HG03025 (cell line): ENCODE results near the gene BPIFB2.

Experiments
- ATAC-seq: cut with Tn5 transposase; IDR thresholded peaks from one replicate; pipeline ENCODE4 v1.9.1; 2021; ENCODE audit warnings: mild to moderate bottlenecking, moderate library complexity; ENCODE audit not compliant: unreplicated experiment, low FRiP score

BPIFB2 gene

DNA sequence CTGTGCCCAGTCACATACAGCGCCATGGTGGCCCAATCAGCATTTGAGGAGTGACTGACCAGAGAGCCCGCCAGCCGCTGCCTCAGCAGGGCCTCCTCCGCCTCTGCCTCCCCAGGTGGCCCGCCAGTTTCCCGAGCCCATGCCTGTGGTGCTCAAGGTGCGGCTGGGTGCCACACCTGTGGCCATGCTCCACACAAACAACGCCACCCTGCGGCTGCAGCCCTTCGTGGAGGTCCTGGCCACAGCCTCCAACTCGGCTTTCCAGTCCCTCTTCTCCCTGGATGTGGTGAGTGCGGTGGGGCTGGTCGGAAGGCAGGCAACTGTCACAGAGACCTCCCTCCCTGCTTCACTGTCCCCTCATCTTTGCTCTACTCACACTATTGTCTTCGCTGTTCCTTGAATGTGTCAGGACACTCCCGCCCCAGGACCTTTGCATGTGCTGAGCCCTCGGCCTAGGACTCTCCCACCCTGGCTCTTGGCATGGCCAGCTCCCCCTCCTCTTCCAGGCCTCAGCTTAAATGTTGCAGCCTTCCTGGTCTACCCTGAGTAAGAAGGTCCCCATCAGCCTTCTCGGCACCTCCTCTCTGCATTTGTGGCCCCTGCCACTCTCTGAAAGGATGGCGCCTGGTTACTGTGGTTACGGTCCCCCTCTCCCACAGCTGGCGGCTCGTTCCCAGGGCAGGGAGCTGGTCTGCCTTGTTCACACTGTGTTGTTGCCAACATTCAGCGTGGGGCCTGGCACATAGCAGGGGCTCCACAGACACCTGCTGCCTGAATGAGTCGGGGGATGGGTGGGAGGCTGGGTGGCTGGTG lies 12.2 kb downstream of the BPIFB2 start:
- ATAC-seq = no peak

DNA sequence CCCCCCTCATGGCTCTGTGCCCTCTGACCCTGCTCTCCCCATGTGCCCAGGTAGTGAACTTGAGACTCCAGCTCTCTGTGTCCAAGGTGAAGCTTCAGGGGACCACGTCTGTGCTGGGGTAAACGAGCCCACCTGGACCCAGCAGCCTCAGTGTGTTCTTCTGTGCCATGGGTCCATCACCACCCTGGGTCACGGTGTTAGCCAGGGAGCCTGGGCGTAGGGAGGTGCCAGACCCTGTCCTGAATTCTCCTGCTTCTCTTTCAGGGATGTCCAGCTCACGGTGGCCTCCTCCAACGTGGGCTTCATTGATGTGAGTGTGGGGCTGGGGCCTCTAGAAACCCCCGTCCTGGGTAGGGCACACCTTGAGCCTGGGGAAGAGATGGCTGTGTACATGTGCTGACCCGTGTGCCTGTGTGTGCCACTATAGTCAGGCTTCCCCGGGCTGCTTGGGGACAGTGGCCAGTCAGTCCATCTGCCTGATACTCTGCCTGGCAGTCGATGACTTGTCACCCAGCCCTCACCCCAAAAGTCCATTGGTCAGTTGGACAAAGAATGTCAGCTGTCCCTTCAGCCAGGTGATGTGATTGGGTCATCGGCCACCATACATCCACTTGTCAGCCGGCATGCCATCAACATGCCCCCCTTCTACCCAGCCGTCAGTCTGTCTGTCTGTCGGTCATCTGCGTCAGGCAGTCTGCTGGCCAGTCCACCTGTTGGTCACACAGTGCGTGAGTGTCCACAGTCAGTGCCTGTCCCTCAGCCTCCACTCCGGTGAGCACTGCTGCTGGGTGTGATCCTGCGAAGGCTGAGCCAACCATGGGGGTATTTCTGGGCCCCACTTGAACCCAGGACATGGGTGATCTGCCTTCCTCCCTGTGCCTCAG lies 13.0 kb downstream of the BPIFB2 start:
- ATAC-seq = no peak

DNA sequence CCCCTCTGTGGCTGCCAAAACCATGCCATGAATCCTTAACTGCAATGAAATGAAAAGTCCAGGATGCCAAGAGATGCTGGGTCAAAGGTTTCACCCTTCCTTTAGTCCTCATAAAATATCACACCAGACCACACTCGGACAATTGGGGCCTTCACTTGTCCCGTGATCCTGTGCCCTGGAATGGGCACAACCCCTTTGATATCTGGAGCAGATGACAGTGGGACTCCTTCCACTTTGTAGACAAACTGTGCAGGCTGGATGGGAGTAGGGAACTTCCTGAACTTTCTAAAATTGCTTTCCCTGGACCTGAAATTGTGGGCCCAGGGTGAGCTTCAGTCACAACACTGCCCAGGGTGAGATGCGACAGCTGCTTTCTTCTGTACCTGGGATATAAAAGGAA lies 14.4 kb downstream of the BPIFB2 start:
- no peak for ATAC-seq

DNA sequence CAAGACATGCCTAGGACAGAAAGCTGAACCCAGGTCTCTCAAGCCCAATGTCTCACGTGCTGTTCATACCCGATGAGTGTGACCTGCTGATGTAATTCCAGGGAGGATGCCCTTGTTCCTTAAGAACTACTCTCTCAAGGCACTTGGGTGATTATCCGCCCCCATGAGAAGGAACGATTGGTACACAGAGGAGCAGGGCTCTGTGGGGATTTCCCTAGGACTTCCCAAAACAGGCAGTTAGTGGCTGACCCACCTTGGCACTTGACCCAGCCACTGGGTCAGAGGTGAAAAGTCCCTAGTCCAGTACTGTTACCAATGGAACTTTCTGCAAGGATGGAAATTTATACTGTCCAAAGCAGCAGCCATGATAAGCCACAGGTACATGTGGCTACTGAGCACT lies 14.8 kb downstream of the BPIFB2 start:
- ATAC-seq = no peak

DNA sequence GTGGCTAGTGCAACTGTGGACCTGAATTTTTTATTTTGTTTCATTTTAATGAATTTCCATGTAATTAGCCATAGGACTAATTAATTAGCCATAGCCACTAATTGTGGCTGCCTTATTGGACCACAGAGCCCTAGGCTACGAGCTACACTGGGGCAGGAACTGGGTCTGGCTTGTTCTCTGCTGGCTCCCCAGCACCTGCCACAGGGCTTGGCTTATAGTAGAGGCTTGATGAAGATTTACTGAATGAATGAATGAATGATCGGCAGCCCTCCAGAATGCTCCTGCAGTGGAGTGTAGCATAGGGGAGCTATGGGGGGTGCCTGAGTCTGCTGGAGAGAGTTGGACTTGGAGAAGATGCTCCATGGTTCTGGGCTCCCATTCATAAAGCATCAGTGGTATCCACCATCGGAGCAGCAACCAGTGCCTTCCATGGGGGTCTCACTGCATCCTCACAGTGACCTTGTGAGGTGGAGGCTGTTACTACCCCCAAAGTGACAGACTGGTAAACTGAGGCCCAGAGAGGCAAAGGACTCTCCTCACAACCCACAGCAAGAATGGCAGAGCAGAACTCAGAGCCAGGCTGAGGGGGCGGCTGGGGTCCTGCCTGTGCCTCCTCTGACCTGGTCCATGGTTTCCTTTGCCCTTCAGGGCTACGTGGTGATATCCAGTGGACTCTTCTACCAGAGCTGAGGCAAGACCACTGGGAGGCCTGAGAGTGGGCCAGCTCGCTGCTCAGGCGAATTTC lies 15.4 kb downstream of the BPIFB2 start:
- ATAC-seq = no peak

DNA sequence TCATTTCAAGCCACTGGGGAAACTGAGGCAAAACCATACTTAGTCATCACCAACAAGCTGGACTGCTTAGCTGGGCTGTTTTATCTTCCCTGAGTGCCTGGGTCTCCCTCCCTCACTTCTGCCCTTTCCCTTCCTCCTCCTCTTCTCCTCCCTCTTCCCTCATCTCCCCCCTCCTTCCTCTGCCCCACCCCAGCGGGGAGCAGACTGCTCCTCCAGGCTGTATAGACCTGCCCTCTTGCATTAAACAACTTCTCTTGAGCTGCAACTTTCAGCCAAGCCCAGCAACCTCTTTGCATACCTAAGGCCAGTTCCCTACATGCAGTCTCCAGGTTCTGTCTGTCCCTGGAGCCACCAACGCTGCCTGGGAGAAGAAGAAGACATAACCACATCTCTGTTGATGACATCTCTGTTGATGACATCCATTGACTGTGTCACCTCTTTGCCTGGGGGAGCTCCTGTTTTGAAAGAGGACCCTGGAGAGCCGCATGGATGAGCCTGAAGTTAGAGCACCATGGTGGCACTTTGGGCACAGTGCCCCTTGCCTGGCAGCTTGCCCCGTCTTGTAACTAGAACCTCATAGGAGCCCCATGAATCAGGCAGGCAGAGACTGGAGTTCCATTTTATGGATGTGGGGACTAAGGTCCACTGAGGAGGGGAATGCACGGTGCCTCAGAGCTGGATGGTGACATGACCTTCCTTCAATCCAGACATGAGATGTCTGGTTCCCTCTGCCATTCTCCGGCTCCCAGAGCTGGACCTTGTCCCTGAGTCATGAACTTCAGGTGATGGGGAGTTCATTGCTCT lies 16.1 kb downstream of the BPIFB2 start:
- no peak for ATAC-seq

DNA sequence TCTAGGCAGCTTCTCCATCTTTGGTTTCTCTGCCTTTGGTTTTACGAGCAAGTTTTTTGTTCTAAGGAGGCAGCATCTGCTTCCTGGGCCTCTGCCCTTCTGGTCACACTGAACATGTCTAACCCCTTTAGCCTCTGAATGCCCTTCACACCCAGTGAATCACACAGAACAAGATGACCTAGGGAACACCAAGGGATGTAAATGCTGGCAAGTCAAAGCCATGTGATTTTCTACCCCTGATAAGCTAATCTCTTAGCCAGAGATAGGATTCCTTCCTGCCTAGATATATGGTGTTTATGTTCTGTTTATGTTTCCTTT lies 16.7 kb downstream of the BPIFB2 start:
- ATAC-seq = no peak

DNA sequence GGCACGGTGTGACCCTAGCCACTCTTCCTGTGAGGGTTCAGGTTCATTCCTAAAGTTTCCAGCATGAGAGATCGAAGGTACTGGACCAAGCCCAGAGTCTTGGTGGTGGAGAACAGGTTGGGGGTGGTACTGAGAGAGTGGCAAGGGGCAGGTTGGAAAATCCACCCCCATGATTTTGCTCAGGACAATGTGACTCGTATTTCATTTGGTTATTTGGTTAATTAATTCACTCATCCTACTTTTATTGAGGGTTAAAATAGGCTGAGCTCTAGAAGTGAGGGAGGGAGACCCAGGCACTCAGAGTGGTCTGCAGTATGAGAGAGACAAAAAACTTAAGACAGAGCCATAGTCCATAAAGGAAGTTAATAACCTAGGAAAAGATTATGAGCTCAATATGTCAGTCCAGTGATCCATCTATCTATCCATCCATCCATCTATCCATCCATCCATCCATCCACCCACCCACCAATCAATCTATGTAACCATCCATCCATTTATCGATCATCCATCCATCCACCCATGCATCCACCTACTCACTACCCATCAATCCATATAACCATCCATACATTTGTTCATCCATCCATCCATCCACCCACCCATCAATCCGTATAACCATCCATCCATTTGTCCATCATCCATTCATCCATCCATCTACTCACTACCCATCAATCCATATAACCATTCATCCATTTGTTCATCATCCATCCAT lies 17.3 kb downstream of the BPIFB2 start:
- no peak for ATAC-seq

DNA sequence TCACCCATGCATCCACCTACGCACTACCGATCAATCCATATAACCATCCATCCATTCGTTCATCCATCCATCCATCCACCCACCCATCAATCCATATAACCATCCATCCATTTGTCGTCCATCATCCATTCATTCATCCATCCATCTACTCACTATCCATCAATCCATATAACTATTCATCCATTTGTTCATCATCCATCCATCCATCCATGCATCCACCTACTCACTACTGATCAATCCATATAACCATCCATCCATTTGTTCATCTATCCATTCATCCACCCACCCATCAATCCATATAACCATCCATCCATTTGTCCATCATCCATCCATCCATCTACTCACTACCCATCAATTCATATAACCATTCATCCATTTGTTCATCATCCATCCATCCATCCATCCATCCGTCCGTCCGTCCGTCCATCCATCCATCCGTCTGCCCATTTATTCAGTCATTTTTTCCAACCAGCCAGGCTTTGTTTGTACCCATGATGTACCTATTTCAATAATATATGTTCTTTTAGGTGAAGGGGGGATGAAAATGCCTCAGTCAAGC lies 17.9 kb downstream of the BPIFB2 start:
- no peak for ATAC-seq

DNA sequence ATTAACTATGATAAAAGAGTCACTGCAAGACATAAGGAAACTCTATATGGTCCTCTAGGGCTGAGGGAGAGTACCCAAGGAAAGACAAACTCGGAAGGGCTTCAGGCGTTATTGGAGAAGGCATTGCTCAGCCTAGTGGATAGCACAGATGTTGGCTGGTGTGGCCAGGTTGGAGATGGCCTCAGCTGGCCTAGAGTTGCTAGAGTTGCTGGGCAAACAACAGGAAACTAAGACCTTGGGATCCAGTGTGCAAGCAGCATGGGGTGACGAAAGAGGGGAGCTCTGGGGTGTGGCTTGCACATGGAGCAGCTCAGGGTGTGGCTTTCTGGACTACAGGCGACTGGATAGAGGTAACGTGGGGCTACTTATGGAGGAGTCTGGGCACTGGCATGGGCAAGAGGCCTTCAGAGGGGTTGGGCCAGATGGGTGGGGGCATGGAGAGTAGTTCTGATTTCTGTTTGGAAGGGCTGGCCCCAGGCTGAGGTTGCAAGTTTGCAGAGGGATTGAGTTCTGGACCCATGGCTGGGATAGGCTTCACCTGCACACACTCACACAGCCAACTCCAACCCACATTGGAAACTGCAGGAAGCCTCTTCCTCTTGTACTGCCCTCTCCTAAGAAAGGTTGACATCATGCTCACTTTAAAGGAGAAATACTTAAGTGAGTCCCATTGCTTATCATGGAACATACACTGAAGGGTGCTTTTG lies 18.7 kb downstream of the BPIFB2 start:
- ATAC-seq = no peak

DNA sequence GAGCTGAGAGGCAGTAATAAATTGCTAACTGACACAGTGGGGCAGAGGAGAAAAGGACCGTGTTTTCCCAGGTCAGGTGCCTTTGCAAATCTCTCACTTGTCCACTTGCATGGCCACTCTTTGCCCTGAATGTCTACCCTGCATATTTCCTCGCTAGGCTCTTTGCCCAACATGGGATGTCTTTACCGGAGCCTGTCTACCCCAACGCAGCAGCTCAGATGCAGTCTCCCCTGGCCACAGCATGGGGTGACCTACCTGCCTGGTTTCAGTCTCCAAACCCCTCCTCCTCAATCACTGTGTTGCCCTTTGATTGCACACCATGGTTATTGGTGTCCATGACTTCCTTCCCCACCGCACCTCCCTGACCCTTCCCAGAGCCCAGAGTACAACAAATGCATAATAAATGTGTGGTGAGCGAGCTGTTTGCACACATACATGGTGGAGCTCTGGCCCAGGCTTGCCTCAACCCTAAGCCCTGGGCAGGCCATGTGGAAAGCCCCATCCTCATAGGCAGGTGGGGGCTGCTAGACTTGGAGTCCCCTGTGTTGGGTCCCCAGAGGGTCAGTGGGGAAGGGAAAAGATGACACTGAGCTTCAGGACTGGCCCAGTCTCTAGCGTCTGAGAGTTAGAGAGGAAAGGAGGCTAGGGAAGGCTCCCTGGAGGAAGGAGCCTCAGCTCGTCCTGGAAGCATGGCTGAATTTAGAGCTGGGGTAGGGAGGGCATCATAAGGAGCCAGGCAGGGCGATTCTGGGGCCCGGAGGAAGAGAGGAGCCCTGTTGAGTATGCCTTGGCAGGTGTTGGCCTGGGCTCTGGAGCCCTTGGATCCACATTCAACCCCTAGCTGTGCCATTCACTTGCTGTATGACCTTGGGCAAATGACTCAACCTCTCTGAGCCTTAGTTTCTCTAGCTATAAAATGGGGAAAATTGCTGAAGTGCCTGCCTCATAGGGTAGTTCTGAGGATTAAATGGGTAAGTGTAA lies 19.6 kb downstream of the BPIFB2 start:
- no peak for ATAC-seq

DNA sequence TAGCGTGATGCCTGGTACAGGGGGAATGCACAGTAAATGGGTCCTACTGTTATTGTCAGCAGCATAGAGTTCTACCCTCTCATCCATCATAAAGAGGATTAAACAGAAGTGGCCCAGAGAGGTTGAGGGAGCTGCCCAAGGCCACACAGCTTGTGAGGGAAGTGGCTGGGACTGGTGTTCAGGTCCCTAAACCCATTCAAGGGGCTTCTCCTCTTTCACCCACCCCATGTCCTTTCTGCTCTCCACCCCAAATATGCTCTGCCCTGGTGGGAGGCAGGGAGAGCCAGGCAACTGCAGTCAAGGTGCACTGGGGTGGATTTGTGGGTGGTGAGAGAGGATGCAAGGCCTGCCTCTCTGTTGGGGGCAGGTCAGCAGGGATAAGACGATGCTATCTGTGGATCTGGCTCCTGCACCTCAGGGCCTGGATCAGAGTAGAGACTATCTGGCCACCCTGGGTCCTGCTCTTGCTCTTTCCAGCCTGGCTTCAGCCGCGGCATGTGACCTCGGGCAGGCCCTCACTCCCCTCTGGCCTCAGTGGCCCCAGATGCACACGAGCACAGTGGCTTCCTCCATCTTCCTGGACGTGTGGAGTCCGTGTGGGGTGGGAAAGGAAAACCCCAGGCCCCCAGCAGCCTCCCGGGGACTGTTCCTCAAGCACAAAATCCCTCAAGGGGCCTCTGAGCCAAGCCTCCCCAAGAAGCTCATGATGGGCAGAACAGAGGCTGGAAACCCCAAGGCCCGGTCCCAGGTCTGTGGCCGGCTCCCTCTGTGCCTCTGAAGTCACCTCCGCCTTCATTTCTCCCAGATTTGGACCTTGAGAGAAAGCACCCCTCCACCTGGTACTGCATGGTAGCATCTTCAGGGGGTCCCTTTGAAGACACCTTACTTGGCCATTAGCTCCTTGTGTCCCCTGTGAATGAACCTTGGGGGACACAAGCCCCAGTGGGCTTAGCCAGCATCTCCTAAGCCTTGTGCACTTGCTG lies 20.6 kb downstream of the BPIFB2 start:
- no peak for ATAC-seq

DNA sequence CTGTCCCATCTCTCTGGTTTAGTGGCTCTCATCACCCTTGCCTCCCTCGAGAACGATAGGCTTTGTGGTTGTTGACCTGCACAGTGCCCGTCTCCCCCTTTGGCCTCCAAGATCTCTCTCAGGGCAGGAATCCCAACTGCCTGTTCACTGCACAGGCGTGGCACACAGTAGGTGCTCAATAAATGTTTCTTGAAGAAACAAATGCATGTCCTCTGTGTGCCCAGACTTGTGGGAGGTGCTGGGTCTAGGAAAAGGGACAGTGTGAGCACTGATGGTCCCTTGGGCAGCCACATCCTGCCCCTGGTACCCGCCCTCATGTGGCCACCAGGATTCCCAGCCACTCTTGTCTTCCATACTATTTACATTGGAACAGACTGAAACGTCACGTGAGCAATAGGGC lies 21.4 kb downstream of the BPIFB2 start:
- ATAC-seq = no peak

DNA sequence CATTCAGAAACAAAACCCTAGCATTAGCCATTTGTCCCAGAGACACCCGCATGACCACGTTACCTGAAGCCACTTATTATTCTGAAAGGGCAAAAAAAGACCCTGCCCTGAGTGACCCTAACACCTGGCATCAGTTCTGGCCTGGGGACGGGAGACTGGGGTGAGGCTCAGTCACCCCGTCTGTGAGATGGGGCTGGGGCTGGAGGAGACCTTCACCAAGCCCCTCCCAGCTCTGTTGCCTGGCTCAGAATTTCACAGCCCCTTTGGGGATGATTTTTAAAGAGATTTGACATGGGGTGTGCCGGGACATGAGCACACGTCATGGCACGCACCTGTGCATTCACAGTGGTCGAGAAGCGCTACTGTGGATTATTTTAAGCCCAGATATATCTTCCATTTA lies 22.6 kb downstream of the BPIFB2 start:
- ATAC-seq = no peak

DNA sequence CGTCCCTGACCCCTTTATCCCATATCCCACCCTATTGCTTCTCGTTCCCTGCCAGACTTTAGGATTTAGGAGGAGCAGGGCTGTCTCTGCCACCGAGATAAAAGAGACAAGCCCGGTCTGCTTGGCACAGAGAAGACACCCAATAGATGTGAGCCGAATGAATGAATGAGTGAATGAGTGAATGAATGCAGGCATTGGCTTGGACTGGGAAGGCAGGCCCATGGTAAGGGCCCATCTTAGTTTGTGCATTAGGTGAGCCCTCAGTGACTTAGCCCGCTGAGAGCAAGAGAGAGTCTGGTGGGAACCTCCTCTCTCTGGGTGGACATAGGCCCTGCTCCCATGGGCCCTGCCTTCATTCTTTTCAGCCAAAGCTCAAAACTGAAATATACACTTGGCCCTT lies 23.1 kb downstream of the BPIFB2 start:
- ATAC-seq = no peak

DNA sequence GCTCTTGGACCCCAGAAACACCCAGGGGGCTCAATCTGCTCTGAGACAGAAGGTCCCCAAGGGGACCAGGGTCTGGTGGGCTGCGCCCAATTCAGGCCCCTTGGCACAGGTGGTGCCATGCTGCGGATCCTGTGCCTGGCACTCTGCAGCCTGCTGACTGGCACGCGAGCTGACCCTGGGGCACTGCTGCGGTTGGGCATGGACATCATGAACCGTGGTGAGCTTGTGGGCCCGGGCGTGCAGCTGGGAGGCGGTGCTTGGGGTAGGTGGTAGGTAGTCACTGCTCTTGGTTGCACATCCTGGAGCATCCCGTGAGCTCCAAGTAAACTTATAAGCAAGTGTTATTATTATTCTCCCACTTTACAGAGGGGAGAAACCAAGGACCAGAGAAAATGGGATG lies 24.0 kb downstream of the BPIFB2 start, which contains the start of gene BPIFB6:
Gene BPIFB6, plus strand, starts transcription at position 118 of the 400 bp plus-strand sequence. Its CDS starts 0 bp downstream, at position 118.
- no peak for ATAC-seq
